RWPE1 (cell line): ENCODE measurements around the gene STYXL1.

Source experiments
- CTCF ChIA-PET: fragments of 350-600 bp; sonication (Branson Sonifier 250); formaldehyde crosslinking; extraction: SDS; loops from one replicate; lab custom pipeline; 2021; lab: Yijun Ruan, JAX
- POLR2A ChIA-PET: fragments of 400-600 bp; formaldehyde crosslinking; extraction: SDS; loops from one replicate; lab custom pipeline; 2020; ENCODE audit warnings: antibody characterized with exemption; ENCODE audit not compliant: low non-redundant PET; lab: Yijun Ruan, JAX
- DNase-seq: peaks from one replicate; pipeline ENCODE4 v3.0.0; 2012; ENCODE audit warnings: low spot score
- H3K27ac ChIP-seq: fragments of 450-650 bp; 2 replicates; pipeline ENCODE4 v1.5.1; 2017
- CTCF ChIP-seq: fragments of 450-650 bp; conservative IDR thresholded peaks from 2 replicates; pipeline ENCODE4 v1.5.1; 2017; ENCODE audit warnings: low read depth, mild to moderate bottlenecking

Gene STYXL1

GRCh38 chr7:75968561-75969001 lies 79.2 kb downstream of the STYXL1 start:
- H3K27ac ChIP-seq, result peak overlapping the region; percentile 1; the same call in 1 of the 2 replicates
- CTCF ChIA-PET, result interaction anchor here (0.6 kb wide), 1 partner anchor 29 kb away, joined by 4 read pairs; no protein-coding TSS in a partner anchor
- DNase-seq, result no peak
- TF ChIP-seq CTCF, result no peak
- POLR2A ChIA-PET, result no interaction called here

GRCh38 chr7:75968012-75968411 lies 79.8 kb downstream of the STYXL1 start:
- CTCF ChIA-PET, result interaction anchor here (0.6 kb wide), 1 partner anchor 139 kb away, joined by 4 read pairs; no protein-coding TSS in a partner anchor
- no peak for DNase-seq
- POLR2A ChIA-PET, result no interaction called here
- no peak for TF ChIP-seq CTCF
- H3K27ac ChIP-seq, result peak overlapping the region; percentile 1; the same call in 1 of the 2 replicates

- POLR2A ChIA-PET, result interaction anchor here (0.7 kb wide), 1 partner anchor 43 kb away, joined by 3 read pairs; no protein-coding TSS in a partner anchor
These were observed 80.3 kb downstream of the STYXL1 start for GRCh38 chr7:75967487-75967997.

GRCh38 chr7:75967055-75967454 lies 80.7 kb downstream of the STYXL1 start:
- ChIA-PET CTCF (interaction anchor here (0.6 kb wide), 2 partner anchors 8 to 108 kb away, joined by 4 read pairs; no protein-coding TSS in a partner anchor), POLR2A (interaction anchor here (0.7 kb wide), 1 partner anchor 44 kb away, joined by 3 read pairs; no protein-coding TSS in a partner anchor)
- TF ChIP-seq CTCF, result no peak
- DNase-seq, result no peak
- 0 out of 2 replicates have a peak overlapping the region, but pooled peaks have one; percentile 14 for H3K27ac ChIP-seq

More at GRCh38 chr7:75967487-75967997, 80.3 kb downstream of the STYXL1 start:
- CTCF ChIA-PET, result interaction anchor here (0.6 kb wide), 2 partner anchors 8 to 138 kb away, joined by 4 read pairs; no protein-coding TSS in a partner anchor
- TF ChIP-seq CTCF, result no peak
- no peak overlapping the region; the same call in 1 of the 2 replicates for H3K27ac ChIP-seq
- no peak for DNase-seq

GRCh38 chr7:75966190-75966961 lies 81.4 kb downstream of the STYXL1 start:
- no peak for DNase-seq
- POLR2A ChIA-PET, result no interaction called here
- H3K27ac ChIP-seq, result peak overlapping the region; percentile 14

More at GRCh38 chr7:75966190-75966961, 81.4 kb downstream of the STYXL1 start:
- TF ChIP-seq CTCF, result no peak
- CTCF ChIA-PET, result interaction anchor here (0.6 kb wide), 2 partner anchors 9 to 107 kb away, joined by 4 read pairs; no protein-coding TSS in a partner anchor
